ENCODE results near the gene IRGC.
A peak's percentile ranks its signal among the peaks of the same experiment; 100 is the strongest.

IRGC gene

GRCh38 chr19:43715776-43716175 is at the start of gene IRGC:
IRGC (plus strand) TSS chr19:43716076; CDS start chr19:43718559, 2,483 bp downstream.
- Histone ChIP-seq H3K36me3 (ENCODE audit: insufficient read depth, low read depth, low read length) (no peaks in the 10 kb centered on the region), H3K4me1 (ENCODE audit: insufficient read depth, low read length) (no peaks in the 10 kb centered on the region), H3K9ac (ENCODE audit: low read depth, low read length) (no peak within 1 kb of the TSS), H3K4me3 (ENCODE audit: low read length) (no peak within 1 kb of the TSS), H3K9me3 (ENCODE audit: insufficient read depth, low read depth, low read length) (no peaks in the 10 kb centered on the region), H3K27me3 (ENCODE audit: insufficient read depth, low read length) (no peaks in the 10 kb centered on the region), H3K27ac (ENCODE audit: low read length) (no peak within 1 kb of the TSS)

GRCh38 chr19:43667126-43667875 is 48.6 kb upstream of the IRGC start:
- no peaks in the 10 kb centered on the region for H3K9me3 ChIP-seq (ENCODE audit: insufficient read depth, low read depth, low read length)
- peak overlapping the region; percentile 82; the same call in 1 of the 2 replicates for H3K9ac ChIP-seq (ENCODE audit: low read depth, low read length)
- no peak overlapping the region for H3K27ac ChIP-seq (ENCODE audit: low read length)
- H3K4me1 ChIP-seq (ENCODE audit: insufficient read depth, low read length) = peaks cover 9% of the 10 kb centered on the region; the same call in 1 of the 2 replicates
- H3K4me3 ChIP-seq (ENCODE audit: low read length) = peak overlapping the region; percentile 69
- peaks cover 24% of the 10 kb centered on the region for H3K27me3 ChIP-seq (ENCODE audit: insufficient read depth, low read length)
- peaks cover 12% of the 10 kb centered on the region; the same call in 1 of the 2 replicates for H3K36me3 ChIP-seq (ENCODE audit: insufficient read depth, low read depth, low read length)

GRCh38 chr19:43667876-43668405 is 47.9 kb upstream of the IRGC start:
- Histone ChIP-seq H3K27ac (ENCODE audit: low read length) (no peak overlapping the region), H3K4me3 (ENCODE audit: low read length) (peak overlapping the region; percentile 69), H3K4me1 (ENCODE audit: insufficient read depth, low read length) (peaks cover 9% of the 10 kb centered on the region; the same call in 1 of the 2 replicates), H3K27me3 (ENCODE audit: insufficient read depth, low read length) (peaks cover 24% of the 10 kb centered on the region), H3K36me3 (ENCODE audit: insufficient read depth, low read depth, low read length) (peaks cover 12% of the 10 kb centered on the region; the same call in 1 of the 2 replicates), H3K9me3 (ENCODE audit: insufficient read depth, low read depth, low read length) (no peaks in the 10 kb centered on the region), H3K9ac (ENCODE audit: low read depth, low read length) (peak overlapping the region; percentile 82)

- Histone ChIP-seq H3K4me3 (ENCODE audit: low read length) (peak overlapping the region; percentile 76; the same call in 1 of the 2 replicates), H3K9me3 (ENCODE audit: insufficient read depth, low read depth, low read length) (no peaks in the 10 kb centered on the region), H3K27ac (ENCODE audit: low read length) (no peak overlapping the region), H3K9ac (ENCODE audit: low read depth, low read length) (peak overlapping the region; percentile 67; the same call in 1 of the 2 replicates), H3K36me3 (ENCODE audit: insufficient read depth, low read depth, low read length) (peaks cover 12% of the 10 kb centered on the region; the same call in 1 of the 2 replicates), H3K4me1 (ENCODE audit: insufficient read depth, low read length) (peaks cover 9% of the 10 kb centered on the region; the same call in 1 of the 2 replicates), H3K27me3 (ENCODE audit: insufficient read depth, low read length) (peaks cover 24% of the 10 kb centered on the region)
Observed at GRCh38 chr19:43668406-43669109, 47.3 kb upstream of the IRGC start.

- peaks cover 9% of the 10 kb centered on the region; the same call in 1 of the 2 replicates for H3K4me1 ChIP-seq (ENCODE audit: insufficient read depth, low read length)
- no peak overlapping the region for H3K4me3 ChIP-seq (ENCODE audit: low read length)
- H3K9ac ChIP-seq (ENCODE audit: low read depth, low read length) = 0 out of 2 replicates have a peak overlapping the region, but pooled peaks have one; percentile 10
- no peaks in the 10 kb centered on the region for H3K9me3 ChIP-seq (ENCODE audit: insufficient read depth, low read depth, low read length)
- H3K27me3 ChIP-seq (ENCODE audit: insufficient read depth, low read length) = peaks cover 24% of the 10 kb centered on the region
- no peak overlapping the region for H3K27ac ChIP-seq (ENCODE audit: low read length)
- H3K36me3 ChIP-seq (ENCODE audit: insufficient read depth, low read depth, low read length) = no peaks in the 10 kb centered on the region
Observed at GRCh38 chr19:43672061-43672679, 43.7 kb upstream of the IRGC start.

GRCh38 chr19:43673637-43674036 is 42.2 kb upstream of the IRGC start:
- Histone ChIP-seq H3K9ac (ENCODE audit: low read depth, low read length) (no peak overlapping the region), H3K27ac (ENCODE audit: low read length) (no peak overlapping the region)

GRCh38 chr19:43674183-43674582 is 41.7 kb upstream of the IRGC start:
- Histone ChIP-seq H3K27me3 (ENCODE audit: insufficient read depth, low read length) (peaks cover 21% of the 10 kb centered on the region), H3K9me3 (ENCODE audit: insufficient read depth, low read depth, low read length) (no peaks in the 10 kb centered on the region), H3K4me1 (ENCODE audit: insufficient read depth, low read length) (peaks cover 9% of the 10 kb centered on the region; the same call in 1 of the 2 replicates), H3K27ac (ENCODE audit: low read length) (no peak overlapping the region), H3K4me3 (ENCODE audit: low read length) (no peak overlapping the region), H3K36me3 (ENCODE audit: insufficient read depth, low read depth, low read length) (no peaks in the 10 kb centered on the region), H3K9ac (ENCODE audit: low read depth, low read length) (no peak overlapping the region)

More at GRCh38 chr19:43673637-43674036, 42.2 kb upstream of the IRGC start:
- no peaks in the 10 kb centered on the region for H3K36me3 ChIP-seq (ENCODE audit: insufficient read depth, low read depth, low read length)
- H3K27me3 ChIP-seq (ENCODE audit: insufficient read depth, low read length) = peaks cover 24% of the 10 kb centered on the region
- no peak overlapping the region for H3K4me3 ChIP-seq (ENCODE audit: low read length)
- no peaks in the 10 kb centered on the region for H3K9me3 ChIP-seq (ENCODE audit: insufficient read depth, low read depth, low read length)
- H3K4me1 ChIP-seq (ENCODE audit: insufficient read depth, low read length) = peaks cover 9% of the 10 kb centered on the region; the same call in 1 of the 2 replicates

GRCh38 chr19:43674596-43674995 is 41.3 kb upstream of the IRGC start:
- no peaks in the 10 kb centered on the region for H3K36me3 ChIP-seq (ENCODE audit: insufficient read depth, low read depth, low read length)
- peaks cover 17% of the 10 kb centered on the region for H3K27me3 ChIP-seq (ENCODE audit: insufficient read depth, low read length)
- no peaks in the 10 kb centered on the region for H3K9me3 ChIP-seq (ENCODE audit: insufficient read depth, low read depth, low read length)
- H3K27ac ChIP-seq (ENCODE audit: low read length) = no peak overlapping the region
- no peak overlapping the region for H3K4me3 ChIP-seq (ENCODE audit: low read length)
- H3K9ac ChIP-seq (ENCODE audit: low read depth, low read length) = no peak overlapping the region
- peaks cover 9% of the 10 kb centered on the region; the same call in 1 of the 2 replicates for H3K4me1 ChIP-seq (ENCODE audit: insufficient read depth, low read length)

- peaks cover 9% of the 10 kb centered on the region for H3K27me3 ChIP-seq (ENCODE audit: insufficient read depth, low read length)
- peaks cover 8% of the 10 kb centered on the region; the same call in 1 of the 2 replicates for H3K4me1 ChIP-seq (ENCODE audit: insufficient read depth, low read length)
- no peaks in the 10 kb centered on the region for H3K36me3 ChIP-seq (ENCODE audit: insufficient read depth, low read depth, low read length)
- no peaks in the 10 kb centered on the region for H3K9me3 ChIP-seq (ENCODE audit: insufficient read depth, low read depth, low read length)
- H3K4me3 ChIP-seq (ENCODE audit: low read length) = no peak overlapping the region
- H3K27ac ChIP-seq (ENCODE audit: low read length) = no peak overlapping the region
- no peak overlapping the region for H3K9ac ChIP-seq (ENCODE audit: low read depth, low read length)
Observed at GRCh38 chr19:43675269-43675879, 40.5 kb upstream of the IRGC start.

GRCh38 chr19:43675906-43676305 is 40.0 kb upstream of the IRGC start:
- 0 out of 2 replicates have a peak, but pooled peaks cover 4% of the 10 kb centered on the region for H3K4me1 ChIP-seq (ENCODE audit: insufficient read depth, low read length)

More at GRCh38 chr19:43675906-43676305, 40.0 kb upstream of the IRGC start:
- H3K9ac ChIP-seq (ENCODE audit: low read depth, low read length) = no peak overlapping the region
- H3K27me3 ChIP-seq (ENCODE audit: insufficient read depth, low read length) = peaks cover 4% of the 10 kb centered on the region
- no peaks in the 10 kb centered on the region for H3K36me3 ChIP-seq (ENCODE audit: insufficient read depth, low read depth, low read length)
- no peaks in the 10 kb centered on the region for H3K9me3 ChIP-seq (ENCODE audit: insufficient read depth, low read depth, low read length)
- no peak overlapping the region for H3K27ac ChIP-seq (ENCODE audit: low read length)
- no peak overlapping the region for H3K4me3 ChIP-seq (ENCODE audit: low read length)

Measured in iPS-20b (cell line).